D341Med (cell line): ENCODE data around the gene PDLIM4.

Source experiments
- DNase-seq: peaks from one replicate; pipeline ENCODE4 v3.0.0; 2012; ENCODE audit warnings: low spot score

PDLIM4 gene

DNA sequence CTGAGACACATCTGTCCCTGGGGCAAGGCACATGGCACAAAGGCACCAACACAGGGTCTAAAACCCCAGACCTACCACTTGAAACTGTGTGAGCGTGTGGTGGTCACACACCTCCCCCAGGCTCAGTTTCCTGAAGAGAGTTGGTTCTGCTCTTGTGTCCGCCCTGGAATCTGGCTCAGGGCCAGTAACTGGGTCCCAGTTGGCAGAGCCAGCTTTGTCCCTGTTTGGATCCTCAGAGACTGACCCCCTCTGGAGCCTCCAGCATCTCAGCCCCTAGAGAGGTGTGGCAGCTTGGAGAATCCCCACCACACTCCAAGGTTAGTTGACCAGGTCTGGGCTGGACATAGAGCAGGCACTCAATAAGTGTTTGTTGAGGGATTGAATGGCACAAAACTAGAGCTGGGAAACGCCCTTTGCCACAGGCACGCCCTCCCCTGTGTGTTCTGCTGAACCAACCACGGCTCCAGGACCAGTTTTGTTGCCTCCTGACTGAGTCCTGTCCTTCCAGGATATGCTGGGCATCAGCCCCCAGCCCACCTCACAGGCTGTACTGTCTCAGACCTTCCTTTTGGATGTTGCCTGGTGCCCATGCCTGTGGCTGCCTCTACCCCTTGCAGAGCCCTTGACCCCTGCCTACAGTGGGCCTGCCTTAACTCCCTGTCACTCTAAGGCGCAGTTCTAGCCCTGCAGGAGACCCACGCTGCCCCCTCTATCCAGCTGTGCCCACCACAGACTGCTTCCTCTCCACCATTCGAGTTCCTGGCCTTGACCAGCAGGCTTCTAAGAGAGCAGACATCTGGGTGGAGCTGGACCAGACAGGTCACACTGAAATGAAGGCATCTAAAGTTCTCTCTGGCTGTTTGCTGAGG, 3.8 kb upstream of the PDLIM4 start:
- peak; percentile 10 for DNase-seq

DNA sequence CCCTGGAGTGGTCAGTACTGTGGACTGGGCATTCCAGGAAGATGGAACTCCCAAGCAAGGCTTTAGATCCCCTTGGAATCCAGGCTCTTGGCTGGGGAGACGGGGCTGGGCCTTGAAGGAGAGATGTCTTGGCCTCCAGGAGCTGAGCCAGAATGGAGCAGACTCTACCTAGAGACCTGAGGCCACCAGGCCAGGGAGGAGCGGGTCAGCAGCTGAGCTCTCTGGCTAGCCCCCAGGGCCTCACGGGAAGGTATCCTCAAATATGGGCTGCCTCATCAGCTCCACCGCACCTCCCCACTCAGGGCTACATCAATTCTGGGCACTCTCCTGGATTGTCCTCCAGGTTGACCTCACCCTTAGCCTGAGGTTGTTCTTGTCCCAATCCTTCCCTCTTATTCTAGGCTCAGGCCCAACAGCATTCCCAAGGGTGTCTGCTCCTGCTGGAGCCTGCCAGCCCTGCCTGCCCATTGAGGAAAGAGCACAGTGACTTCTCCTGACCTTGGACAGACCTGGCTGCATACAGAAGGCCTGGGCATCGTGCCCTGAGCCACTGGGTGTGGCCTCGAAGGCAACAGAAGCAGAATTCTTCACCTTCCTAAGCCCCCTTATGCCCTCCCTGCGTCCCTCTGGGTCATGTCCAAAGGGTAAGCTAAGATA, 3.0 kb upstream of the PDLIM4 start:
- peak; percentile 9 for DNase-seq

DNA sequence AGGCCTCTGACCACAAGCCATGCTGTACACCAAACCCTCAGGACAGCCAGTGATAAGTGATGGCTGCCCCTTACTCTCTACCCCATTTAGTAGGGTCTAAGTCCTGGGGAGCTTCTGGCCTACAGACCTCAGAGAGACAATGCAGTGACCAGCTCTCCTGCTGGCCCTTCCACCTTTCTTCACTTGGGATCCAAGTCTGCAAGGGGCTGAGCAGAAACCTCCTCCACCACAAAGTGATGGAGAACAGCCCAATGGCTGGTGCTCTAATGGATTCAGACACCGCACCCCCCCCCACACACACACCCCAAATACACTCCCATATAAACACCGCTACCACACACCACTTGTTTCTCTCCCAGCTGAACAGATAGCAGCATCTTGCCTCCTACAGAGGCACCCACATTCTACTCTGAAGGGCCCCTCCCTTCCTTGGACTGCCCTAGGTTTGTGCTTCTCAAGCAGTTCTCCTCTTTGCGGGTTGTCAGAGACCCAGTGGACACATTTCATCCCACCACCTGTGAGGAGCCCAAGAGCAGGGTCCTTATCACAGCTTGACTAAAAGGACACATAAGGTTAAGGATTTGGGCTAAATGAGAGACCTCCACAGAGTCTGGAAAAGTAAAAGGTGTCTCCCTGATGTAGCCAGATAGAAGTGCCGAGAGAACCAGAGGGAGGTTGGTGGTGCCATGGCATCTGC, 1.3 kb upstream of the PDLIM4 start:
- peak; percentile 6 for DNase-seq

DNA sequence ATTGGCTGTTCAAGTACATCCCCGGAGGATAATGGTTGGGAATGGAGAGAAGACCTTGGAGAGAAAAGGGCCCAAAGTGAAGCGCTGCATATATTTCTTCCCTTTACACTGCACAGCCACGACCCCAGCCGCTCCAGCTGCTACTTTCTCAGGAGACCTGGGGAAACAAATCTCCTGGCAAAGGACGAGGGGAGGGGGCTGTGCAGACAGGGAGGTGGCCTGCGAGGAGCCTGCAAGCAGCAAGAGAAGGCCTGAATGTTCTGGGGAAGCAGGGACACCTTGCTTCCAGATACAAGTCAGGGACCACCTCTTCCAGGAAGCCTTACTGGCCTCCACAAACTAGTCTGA, 739 bp upstream of the PDLIM4 start:
- no peak for DNase-seq

DNA sequence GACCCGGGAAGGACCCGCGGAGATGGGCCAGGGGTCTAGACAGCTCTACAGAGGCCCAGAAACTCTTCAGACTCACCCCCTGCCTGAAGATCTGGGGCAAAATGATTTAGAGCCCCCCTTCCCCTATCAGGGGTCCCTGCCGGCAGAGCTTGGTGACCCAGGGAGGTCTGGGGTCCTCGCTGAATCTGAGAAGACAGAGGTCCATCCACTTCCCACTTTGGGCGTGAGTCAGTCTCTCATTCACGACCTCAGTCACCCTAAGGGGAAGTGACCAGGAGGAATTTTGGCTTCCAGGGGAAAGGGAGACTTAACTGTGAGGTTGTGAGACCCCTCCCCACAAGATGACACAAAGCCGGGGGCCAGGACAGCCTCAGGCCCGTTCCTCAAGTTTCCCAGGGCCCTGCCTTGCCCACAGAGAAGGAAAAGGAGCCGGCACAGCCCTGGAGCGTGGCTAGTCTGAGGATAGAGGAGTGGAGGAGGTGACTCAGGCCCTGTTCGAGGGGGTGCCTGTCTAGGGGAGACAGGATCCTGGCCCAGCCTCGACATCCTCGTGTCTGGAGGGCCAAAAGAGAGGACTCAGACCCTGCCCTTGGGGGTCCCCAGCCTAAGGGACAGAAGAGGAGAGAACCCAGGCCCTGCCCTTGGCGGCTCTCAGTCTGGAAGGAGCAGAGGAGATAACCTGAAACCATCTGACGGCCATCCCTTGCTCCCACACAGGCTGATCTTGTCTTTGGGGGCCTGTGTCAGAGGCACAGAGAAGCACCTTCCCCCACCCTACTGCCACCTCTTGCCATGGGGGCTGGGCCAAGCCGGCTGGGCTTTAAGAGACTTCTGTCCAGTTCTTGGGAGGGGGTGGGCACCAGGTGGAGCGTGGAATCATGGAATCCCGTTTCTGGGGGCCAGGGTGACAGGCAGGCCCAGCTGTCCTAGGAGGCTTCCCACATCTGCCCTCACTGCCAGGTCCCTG, 889 bp downstream of the PDLIM4 start:
- DNase-seq, result no peak

DNA sequence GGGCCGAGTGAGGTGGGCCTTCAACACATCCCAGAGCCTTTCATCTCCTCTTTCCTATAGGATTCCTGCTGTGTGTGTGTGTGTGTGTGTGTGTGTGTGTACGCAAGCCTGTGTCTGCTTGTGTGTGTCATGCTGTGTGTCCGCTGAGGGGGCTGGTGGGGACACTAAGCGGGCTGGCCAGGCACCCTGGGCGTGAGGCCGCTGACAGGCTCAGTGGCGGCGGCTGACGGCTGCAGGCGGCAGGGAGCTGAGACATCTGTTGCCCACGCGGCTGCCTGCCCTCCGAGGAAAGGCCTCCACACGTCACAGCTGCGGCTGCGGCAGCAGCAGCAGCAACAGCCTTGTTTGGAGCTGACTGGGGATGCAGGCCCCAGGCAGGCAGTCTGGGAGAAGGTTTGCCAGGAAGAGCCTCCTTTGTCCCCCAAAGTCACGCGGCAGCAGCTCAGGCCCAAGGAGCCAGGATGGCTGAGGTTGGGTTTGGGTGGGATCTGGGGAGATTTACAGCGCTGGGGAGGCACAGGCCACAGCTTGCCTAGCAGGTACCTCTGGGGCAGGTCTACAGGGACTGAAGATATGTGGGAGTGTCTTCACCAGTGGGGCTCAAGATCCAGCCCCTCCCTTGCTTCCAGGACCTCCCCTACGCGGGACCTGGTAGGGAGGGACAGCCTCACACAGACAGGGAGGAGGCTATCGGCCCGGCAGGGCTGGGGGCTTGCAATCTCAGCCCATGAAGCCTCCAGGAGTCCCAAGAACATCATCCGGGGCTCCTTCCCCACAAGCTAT, 1.8 kb downstream of the PDLIM4 start:
- peak; percentile 27 for DNase-seq

DNA sequence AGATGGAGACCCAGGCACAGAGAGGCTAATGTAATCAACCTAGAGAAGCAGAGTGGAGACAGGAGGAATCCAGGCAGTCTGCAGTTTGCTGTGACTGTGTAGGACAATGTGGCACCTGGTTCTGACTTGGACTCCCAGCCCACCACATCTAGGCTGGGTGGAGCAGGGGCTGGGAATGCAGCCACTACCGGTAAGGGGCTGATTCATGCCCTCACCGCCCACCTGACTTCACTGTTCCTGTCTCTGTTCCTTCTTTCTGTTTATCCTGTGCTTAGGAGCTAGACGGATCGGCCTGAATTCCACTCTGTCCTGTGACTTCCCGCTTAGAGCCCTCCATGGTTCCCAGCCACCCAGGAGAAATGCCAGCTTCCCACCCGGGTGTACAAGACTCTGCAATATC, 2.6 kb downstream of the PDLIM4 start:
- DNase-seq, result peak; percentile 4

DNA sequence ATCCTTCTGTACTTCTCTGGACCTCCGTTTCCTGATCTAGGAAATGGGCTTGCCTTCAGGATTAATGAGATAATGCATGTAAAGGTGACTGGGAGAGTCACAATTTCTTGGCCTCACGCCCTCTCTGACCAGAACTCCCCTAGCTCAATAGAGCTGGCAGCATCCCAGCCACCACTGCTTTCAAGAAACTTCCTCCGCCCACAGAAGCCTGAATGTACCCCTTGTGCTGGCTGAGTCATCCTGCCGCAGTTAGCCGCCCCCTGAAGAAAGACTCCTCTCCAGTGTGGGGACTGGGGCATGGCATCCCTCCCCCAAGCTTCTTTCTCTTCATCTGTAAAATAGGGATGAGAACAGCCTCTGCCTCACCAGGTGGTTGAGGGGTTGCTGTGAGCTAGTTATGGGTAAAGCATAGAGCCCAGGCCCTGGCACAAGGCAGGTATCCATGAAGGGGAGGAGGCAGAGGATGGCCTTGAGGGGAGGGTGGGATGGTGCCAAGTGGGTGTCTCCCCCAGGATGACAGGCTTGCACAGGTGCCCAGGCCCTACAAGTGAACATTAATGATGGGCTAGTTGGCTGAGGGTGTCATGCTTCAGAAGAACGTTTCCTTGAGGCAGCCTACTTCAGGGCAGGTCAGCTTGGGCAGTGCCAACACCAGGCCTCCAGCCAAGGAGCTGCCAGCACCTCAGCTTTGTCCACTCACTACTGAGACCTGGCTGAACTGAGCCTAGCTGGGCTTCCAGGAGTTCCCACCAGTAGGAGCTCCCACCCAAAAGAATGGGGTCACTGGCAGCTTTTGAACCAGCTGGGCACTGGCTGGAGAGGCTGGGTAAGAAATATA, 3.4 kb downstream of the PDLIM4 start:
- peak; percentile 5 for DNase-seq

DNA sequence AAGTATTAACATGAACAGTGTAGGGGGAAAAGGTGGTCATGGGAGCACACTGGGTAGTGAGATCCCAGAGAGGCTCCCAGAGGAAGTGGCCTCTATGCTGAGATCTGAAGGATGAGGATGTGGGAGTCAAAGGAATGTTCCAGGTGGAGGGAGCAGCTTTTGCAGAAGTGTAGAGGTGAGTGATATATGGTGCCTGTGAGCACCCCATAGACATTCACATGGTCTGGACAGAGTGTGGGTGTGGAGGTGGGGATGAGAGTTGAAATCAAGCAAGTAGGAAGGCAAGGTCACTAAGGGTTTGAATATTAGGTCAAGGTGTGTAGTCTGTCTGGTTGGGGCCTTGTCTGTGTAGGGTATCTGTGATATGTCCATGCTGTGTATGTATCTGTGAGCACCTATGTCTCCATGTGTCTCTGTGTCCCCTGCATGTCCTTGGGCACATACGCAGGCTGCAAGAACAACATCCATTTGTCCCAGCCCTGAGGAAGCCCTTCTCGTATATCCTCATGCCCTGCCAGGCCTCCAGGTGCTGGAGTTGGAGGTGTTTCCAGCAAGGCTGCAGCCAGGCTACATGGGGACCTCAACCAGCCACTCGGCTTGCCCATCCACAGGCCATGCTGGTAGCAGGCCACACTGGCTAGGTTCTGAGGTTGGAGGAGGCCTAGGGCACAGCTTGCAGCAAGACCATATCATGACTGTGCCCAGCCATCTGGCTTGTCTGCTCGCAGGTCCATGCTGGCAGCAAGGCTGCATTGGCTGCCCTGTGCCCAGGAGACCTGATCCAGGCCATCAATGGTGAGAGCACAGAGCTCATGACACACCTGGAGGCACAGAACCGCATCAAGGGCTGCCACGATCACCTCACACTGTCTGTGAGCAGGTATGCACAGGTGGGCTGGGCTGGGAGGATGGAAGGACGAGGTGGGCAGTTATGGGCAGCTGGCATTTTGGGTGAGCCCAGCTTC, 4.7 kb downstream of the PDLIM4 start:
- DNase-seq, result peak; percentile 12

DNA sequence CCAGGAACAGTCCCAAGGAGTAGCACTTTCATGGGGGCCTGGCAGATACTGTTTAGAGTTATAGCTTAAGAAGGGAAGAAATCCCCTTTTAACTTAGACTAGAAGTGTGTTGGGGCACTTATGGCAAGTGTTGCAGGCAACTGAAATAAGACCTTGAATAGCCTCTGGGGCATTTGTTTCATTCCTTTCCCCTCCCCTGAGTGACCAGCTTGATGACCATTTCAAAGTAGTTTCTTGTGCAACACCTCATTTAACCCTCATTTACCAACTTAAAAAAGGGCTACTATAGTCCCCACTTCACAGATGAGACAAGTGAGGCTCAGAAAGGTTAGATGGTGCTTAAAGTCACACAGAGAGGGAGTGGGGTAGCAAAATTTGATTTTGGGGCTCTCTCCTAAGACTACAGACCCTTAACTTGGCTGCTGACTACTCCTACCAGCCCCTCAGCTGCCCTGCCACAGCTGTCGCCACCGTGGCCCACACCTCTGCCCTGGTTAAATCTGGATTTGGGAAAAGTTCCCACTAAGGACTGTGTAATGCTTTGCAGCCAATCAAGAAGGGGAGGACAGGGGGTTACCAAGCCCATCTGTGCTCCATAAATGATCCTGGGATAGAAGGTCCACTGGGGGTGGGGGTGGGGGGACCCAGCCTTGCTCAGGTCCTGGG, 5.5 kb downstream of the PDLIM4 start:
- DNase-seq, result peak; percentile 5

DNA sequence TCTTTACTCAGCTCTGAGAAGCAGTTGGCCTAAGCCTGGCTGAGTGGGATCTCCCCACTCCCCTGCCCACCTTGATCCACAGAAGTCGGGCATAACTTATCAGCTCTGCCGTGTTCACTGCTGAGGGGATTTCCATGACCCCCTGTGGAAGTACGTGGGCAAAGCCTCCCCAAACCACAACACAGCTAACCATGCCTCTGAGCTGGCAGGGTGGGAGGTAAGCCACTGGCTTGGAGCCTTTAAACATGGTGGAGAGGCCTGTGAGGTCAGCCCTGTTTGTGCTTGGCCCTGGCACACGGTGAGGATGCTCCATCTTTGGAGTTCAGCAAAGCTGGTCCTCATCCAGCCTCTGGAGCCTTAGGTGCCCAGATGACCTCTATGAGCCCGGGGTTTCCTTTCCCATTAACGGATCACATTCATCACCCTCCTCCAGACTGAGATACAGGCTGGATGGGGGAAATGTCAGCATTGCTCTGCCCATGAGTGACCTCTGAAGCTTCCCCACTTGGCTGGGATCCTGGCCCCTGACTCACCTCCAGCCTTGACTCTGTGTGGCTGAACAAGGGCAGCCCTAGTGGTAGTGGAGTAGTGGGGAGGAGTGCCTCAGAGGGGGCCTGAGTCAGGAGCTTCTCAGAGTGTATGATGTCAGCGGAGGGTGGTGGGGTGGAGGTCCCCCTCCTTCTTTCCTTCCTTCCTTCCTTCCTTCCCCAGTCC, 6.2 kb downstream of the PDLIM4 start:
- peak; percentile 8 for DNase-seq

DNA sequence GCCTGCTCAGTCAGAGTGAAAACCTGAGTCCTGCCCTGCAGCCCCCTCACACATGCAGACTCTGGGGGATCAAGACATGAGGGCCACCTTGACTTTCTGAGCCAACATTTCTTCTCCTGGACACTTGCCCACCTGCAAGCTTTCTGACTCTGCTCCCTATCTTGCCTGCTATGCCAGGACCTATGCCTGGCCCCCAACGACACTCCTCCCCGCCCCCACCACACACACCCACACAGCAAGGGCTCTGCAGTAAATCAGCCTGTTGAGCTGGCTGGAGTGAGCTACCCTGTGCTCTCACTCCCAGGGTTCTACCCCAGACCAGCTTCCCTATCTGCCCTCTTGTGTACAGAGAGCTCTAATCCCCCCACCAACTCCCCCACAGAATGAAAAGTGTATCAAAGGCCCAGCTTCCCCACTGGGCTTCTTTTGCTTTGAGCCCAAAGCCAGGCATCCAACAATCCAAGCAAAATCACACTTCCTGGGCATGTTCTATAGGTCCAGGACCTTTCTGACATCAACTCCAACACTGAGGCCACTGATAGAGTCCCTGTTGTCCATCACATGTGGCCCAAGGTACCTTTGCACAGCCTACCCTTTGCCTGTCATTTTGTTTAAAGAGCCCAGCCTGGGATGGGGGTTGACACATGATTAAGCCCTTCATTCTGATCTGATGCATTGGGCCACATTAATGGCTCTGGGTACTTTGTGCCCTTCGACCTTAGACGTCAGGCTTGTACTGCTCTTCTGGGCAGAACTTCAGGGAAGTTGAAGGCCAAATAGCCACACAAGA, 7.2 kb downstream of the PDLIM4 start:
- DNase-seq, result peak; percentile 4

DNA sequence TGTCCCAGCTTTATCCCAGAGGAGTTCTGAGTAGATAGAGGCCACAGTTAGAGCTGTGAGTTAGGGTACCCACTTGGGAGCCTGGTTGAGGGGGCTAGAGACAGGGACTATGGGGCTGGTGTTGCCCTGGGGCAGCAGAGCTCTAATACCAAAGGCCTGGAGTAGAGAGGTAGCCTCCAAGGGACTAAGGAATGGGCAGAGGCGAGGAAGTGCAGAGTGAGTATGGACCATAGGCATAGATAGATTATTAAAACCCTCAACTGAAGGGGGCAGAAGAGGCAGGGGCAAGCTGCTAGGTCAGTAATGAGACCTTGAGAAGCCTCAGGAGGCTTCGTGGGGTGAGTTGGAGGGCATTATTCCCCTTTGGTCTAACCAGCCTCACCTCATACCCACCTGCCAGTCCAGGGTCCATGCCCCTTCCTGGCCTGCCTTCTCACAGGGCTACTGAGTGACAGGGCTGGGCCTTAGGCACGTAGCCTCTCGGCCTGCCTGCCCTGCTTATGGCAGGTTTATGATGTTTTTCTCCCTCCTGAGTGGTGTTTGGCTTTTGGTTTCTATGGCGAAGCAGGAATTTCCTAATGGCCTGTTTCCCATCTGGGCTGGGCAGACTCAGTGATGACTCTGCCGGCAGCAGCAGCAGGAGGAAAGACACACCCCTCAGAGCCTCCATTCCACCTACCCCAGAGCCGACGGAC, 8.0 kb downstream of the PDLIM4 start:
- peak; percentile 21 for DNase-seq

DNA sequence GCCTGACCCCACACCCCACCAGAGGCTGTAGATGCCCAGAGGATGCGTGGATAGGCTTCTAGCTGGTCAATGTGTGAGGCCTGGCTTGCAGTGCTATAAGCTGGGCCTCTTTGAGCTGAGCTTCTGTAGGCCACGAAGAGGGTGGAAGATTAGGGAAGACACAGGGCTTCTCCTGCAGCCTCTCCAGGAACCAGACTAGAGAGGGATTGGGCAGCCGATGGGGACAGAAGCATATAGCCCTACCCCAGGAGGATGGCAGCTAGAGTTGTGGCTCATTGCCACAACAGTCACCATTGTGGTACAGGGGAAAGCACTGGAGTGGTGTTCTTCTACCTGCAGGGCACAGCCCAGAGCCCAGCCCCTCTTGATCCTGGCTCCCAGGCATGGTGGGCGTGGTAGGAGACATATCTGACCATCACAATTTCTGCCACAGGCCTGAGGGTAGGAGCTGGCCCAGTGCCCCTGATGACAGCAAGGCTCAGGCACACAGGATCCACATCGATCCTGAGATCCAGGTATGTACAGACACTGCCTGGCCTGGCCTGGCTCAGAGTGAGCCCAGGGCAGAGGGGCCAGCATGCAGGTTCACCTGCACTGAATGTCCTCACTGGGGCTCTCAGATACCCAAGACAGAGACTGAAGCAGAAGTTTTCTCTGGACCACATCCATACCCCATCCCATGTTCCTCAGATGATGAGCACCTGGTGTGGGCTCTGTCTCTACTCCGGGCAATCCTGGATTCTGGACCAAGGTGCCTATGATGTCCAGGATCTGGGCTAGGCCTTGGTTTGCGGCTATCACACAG, 8.7 kb downstream of the PDLIM4 start:
- peak; percentile 6 for DNase-seq

DNA sequence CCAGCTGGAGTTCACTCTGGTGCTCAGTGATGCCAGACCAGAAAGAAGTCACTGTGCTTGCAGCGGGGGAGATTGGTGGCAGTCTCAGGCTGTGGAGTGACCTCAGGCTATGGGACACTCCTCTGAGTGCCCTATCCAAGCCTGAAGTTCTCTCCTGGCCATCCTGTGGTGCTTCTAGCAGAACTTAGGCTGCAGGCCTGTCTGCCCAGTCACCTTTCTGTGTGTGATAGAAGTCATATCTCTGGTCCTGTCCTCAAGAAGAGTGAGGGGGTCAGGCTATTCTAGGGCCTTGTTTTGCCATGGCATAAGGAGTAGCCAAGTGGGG, 9.3 kb downstream of the PDLIM4 start:
- DNase-seq, result no peak
